Measurements from ENCODE around the gene OR1F1. TPM values are rescaled to one million over a fixed set of nuclear protein-coding genes. Genes with fewer than 3 reads are reported as not detected.

OR1F1 gene
- total RNA-seq, 1 donor from 2014 or later = 0.32 TPM

GRCh38 chr16:3143189-3143588, 44.8 kb upstream of the OR1F1 start:
- Mint-ChIP-seq H3K36me3 (ENCODE audit: low read depth, unreplicated experiment) (peaks cover 14% of the 10 kb centered on the region), H3K27me3 (ENCODE audit: low read depth, unreplicated experiment) (peaks cover 7% of the 10 kb centered on the region), H3K27ac (ENCODE audit: unreplicated experiment) (no peak overlapping the region), H3K4me1 (ENCODE audit: low read depth, unreplicated experiment) (peaks cover 9% of the 10 kb centered on the region), H3K9me3 (ENCODE audit: unreplicated experiment) (no peaks in the 10 kb centered on the region), H3K4me3 (ENCODE audit: unreplicated experiment) (peak overlapping the region; percentile 36)
- Histone ChIP-seq H3K27ac (ENCODE audit: low read depth, low read length) (no peak overlapping the region), H3K4me3 (ENCODE audit: insufficient read depth, low read depth, low read length) (no peak overlapping the region), H3K4me2 (ENCODE audit: low read length) (no peak overlapping the region), H3K9ac (ENCODE audit: low read length) (no peak overlapping the region), H4K20me1 (ENCODE audit: insufficient read depth, low read length) (no peaks in the 10 kb centered on the region), H2AFZ (ENCODE audit: low read depth, low read length) (no peak overlapping the region), H3K79me2 (ENCODE audit: insufficient read depth, low read length) (no peaks in the 10 kb centered on the region), H3K27me3 (ENCODE audit: insufficient read depth, low read length) (no peaks in the 10 kb centered on the region), H3K9me3 (ENCODE audit: insufficient read depth, low read depth, low read length) (no peaks in the 10 kb centered on the region), H3K4me1 (ENCODE audit: insufficient read depth, low read length) (no peaks in the 10 kb centered on the region), H3K36me3 (ENCODE audit: insufficient read depth, low read length) (no peaks in the 10 kb centered on the region)
- DNase-seq (ENCODE audit: low read depth) (no peak), FAIRE-seq (no peak)
- TF ChIP-seq EZH2 (IDR thresholded peaks at IDR 0.05; ENCODE audit: insufficient read depth, low read length) (no peak), CTCF (IDR thresholded peaks at IDR 0.05; ENCODE audit: insufficient read depth, low read depth, low read length) (no peak)

GRCh38 chr16:3143598-3144320, 44.2 kb upstream of the OR1F1 start:
- Histone ChIP-seq H3K79me2 (ENCODE audit: insufficient read depth, low read length) (no peaks in the 10 kb centered on the region), H3K9me3 (ENCODE audit: insufficient read depth, low read depth, low read length) (no peaks in the 10 kb centered on the region), H2AFZ (ENCODE audit: low read depth, low read length) (no peak overlapping the region), H3K27me3 (ENCODE audit: insufficient read depth, low read length) (no peaks in the 10 kb centered on the region), H3K27ac (ENCODE audit: low read depth, low read length) (no peak overlapping the region), H3K4me2 (ENCODE audit: low read length) (no peak overlapping the region), H3K4me1 (ENCODE audit: insufficient read depth, low read length) (no peaks in the 10 kb centered on the region), H3K9ac (ENCODE audit: low read length) (no peak overlapping the region), H3K36me3 (ENCODE audit: insufficient read depth, low read length) (no peaks in the 10 kb centered on the region), H3K4me3 (ENCODE audit: insufficient read depth, low read depth, low read length) (no peak overlapping the region), H4K20me1 (ENCODE audit: insufficient read depth, low read length) (no peaks in the 10 kb centered on the region)
- H3K4me1 Mint-ChIP-seq (ENCODE audit: low read depth, unreplicated experiment) = peaks cover 8% of the 10 kb centered on the region
- H3K4me3 Mint-ChIP-seq (ENCODE audit: unreplicated experiment) = peak overlapping the region; percentile 36
- peaks cover 7% of the 10 kb centered on the region for H3K27me3 Mint-ChIP-seq (ENCODE audit: low read depth, unreplicated experiment)
- H3K27ac Mint-ChIP-seq (ENCODE audit: unreplicated experiment) = no peak overlapping the region
- FAIRE-seq (no peak), DNase-seq (ENCODE audit: low read depth) (no peak)
- H3K9me3 Mint-ChIP-seq (ENCODE audit: unreplicated experiment) = no peaks in the 10 kb centered on the region
- TF ChIP-seq CTCF (IDR thresholded peaks at IDR 0.05; ENCODE audit: insufficient read depth, low read depth, low read length) (no peak), EZH2 (IDR thresholded peaks at IDR 0.05; ENCODE audit: insufficient read depth, low read length) (no peak)
- H3K36me3 Mint-ChIP-seq (ENCODE audit: low read depth, unreplicated experiment) = peaks cover 14% of the 10 kb centered on the region

GRCh38 chr16:3144321-3144983, 43.6 kb upstream of the OR1F1 start:
- Histone ChIP-seq H3K4me2 (ENCODE audit: low read length) (no peak overlapping the region), H3K27ac (ENCODE audit: low read depth, low read length) (no peak overlapping the region), H3K9ac (ENCODE audit: low read length) (no peak overlapping the region), H3K36me3 (ENCODE audit: insufficient read depth, low read length) (no peaks in the 10 kb centered on the region), H3K79me2 (ENCODE audit: insufficient read depth, low read length) (no peaks in the 10 kb centered on the region), H3K4me1 (ENCODE audit: insufficient read depth, low read length) (peaks cover 2% of the 10 kb centered on the region), H3K9me3 (ENCODE audit: insufficient read depth, low read depth, low read length) (no peaks in the 10 kb centered on the region), H3K4me3 (ENCODE audit: insufficient read depth, low read depth, low read length) (no peak overlapping the region), H3K27me3 (ENCODE audit: insufficient read depth, low read length) (no peaks in the 10 kb centered on the region), H2AFZ (ENCODE audit: low read depth, low read length) (no peak overlapping the region), H4K20me1 (ENCODE audit: insufficient read depth, low read length) (no peaks in the 10 kb centered on the region)
- FAIRE-seq (no peak), DNase-seq (ENCODE audit: low read depth) (no peak)
- Mint-ChIP-seq H3K27ac (ENCODE audit: unreplicated experiment) (no peak overlapping the region), H3K36me3 (ENCODE audit: low read depth, unreplicated experiment) (peaks cover 14% of the 10 kb centered on the region), H3K4me1 (ENCODE audit: low read depth, unreplicated experiment) (peaks cover 7% of the 10 kb centered on the region), H3K9me3 (ENCODE audit: unreplicated experiment) (no peaks in the 10 kb centered on the region), H3K4me3 (ENCODE audit: unreplicated experiment) (no peak overlapping the region), H3K27me3 (ENCODE audit: low read depth, unreplicated experiment) (peaks cover 7% of the 10 kb centered on the region)
- no peak for TF ChIP-seq CTCF (IDR thresholded peaks at IDR 0.05; ENCODE audit: insufficient read depth, low read depth, low read length)
- no peak for TF ChIP-seq EZH2 (IDR thresholded peaks at IDR 0.05; ENCODE audit: insufficient read depth, low read length)

Measured in astrocyte (in vitro differentiated cells and primary cell).